Upper lobe of left lung (tissue), 6 donors: ENCODE data around the gene SLC22A1. TPM values are rescaled to one million over a fixed set of nuclear protein-coding genes. Genes with fewer than 3 reads are reported as not detected.

Experiments
- ATAC-seq, 2 donors: fragments of 200-7000 bp; cut with Tn5 transposase; one replicate each; pipeline ENCODE4 v1.9.1; 2022; ENCODE audit warnings: mild to moderate bottlenecking in 2 of 2, moderate library complexity in 2 of 2; ENCODE audit not compliant: low FRiP score in 2 of 2
- DNase-seq, 2 donors: peaks; one replicate each; pipeline ENCODE4 v3.0.0-alpha.2; 2019 to 2020
- H3K27ac ChIP-seq, 4 donors: fragments of 200-600 bp; sonication (generic); one replicate each; pipeline ENCODE4 v1.5.1; 2016 to 2019
- H3K27me3 ChIP-seq, 4 donors: fragments of 200-600 bp; sonication (generic); one replicate each; pipeline ENCODE4 v1.5.1; 2017 to 2019
- H3K36me3 ChIP-seq, 4 donors: fragments of 200-600 bp; sonication (generic); one replicate each; pipeline ENCODE4 v1.5.1; 2016 to 2019
- H3K4me1 ChIP-seq, 4 donors: fragments of 200-600 bp; sonication (generic); one replicate each; pipeline ENCODE4 v1.5.1; 2018 to 2019
- H3K4me3 ChIP-seq, 4 donors: fragments of 200-600 bp; sonication (generic); one replicate each; pipeline ENCODE4 v1.5.1; 2017 to 2019; ENCODE audit warnings: mild to moderate bottlenecking in 2 of 4, moderate library complexity in 1 of 4
- H3K9me3 ChIP-seq, 4 donors: fragments of 200-600 bp; sonication (generic); one replicate each; pipeline ENCODE4 v1.5.1; 2018 to 2019
- CTCF ChIP-seq, 6 experiments: fragments of 450-650 bp in 4 of 6; fragments of 200-600 bp in 2 of 6; sonication (generic) in 2 of 6; IDR thresholded peaks; one replicate each; pipeline ENCODE4 v1.5.1; 2016 to 2019; ENCODE audit warnings: antibody characterized with exemption in 6 of 6
- EP300 ChIP-seq, 4 donors: sonication (generic); formaldehyde crosslinking; IDR thresholded peaks; one replicate each; pipeline ENCODE4 v1.5.1; 2017; ENCODE audit warnings: antibody characterized with exemption in 4 of 4, control low read depth in 2 of 4
- POLR2A ChIP-seq, 4 donors: fragments of 450-650 bp; IDR thresholded peaks; one replicate each; pipeline ENCODE4 v1.5.1; 2016 to 2017; ENCODE audit warnings: antibody characterized with exemption in 4 of 4, mild to moderate bottlenecking in 2 of 4
- POLR2AphosphoS5 ChIP-seq, 2 donors: sonication (generic); formaldehyde crosslinking; IDR thresholded peaks; one replicate each; pipeline ENCODE4 v1.5.1; 2017; ENCODE audit warnings: antibody characterized with exemption in 2 of 2
- WGBS, 2 donors: methylation state at CpG; one replicate each; pipeline ENCODE4 v1.1.5; 2017 to 2018; 5-methylcytosine and 5-hydroxymethylcytosine counted together
- small RNA-seq, 4 donors: library from RNA; depleted of rRNA; stranded (forward); fragments of <200 nt; gene quantifications; one replicate each; pipeline ENCODE3, GENCODE V24; 2016
- total RNA-seq, 6 donors: library from RNA; depleted of rRNA in 4 of 6; stranded (reverse); fragments of >200 nt in 4 of 6; gene quantifications; one replicate each; pipeline versions ENCODE4 v1.1.0 to v1.2.1, GENCODE V29; 2016 to 2021
- donor health status: DM: no; HTN: no; CAD: no; lungs with moderate emphysema.
- donor health status: DM: no; HTN: yes; CAD: no; lungs with severe emphysema.

The SLC22A1 gene
- total RNA-seq, 6 donors from 2014 or later, result 0.67 to 4.2 (median 2.0) TPM

GRCh38 chr6:160204710-160205109, 83.1 kb downstream of the SLC22A1 start:
- TF ChIP-seq CTCF (IDR thresholded peaks at IDR 0.05) (no peak), EP300 (IDR thresholded peaks at IDR 0.05) (no peak), POLR2A (IDR thresholded peaks at IDR 0.05) (no peak), POLR2AphosphoS5 (IDR thresholded peaks at IDR 0.05) (no peak)
- 31 to 77% methylated on average over 1 of the region's 1 CpG for WGBS, 2 donors

GRCh38 chr6:160207618-160208017, 86.0 kb downstream of the SLC22A1 start:
- Histone ChIP-seq H3K4me1 (no peaks in the 10 kb centered on the region), H3K27me3 (no peaks in the 10 kb centered on the region), H3K9me3 (peaks cover 0 to 8% (median 0%) of the 10 kb centered on the region in 4 donors), H3K4me3 (no peak overlapping the region), H3K27ac (no peak overlapping the region), H3K36me3 (no peaks in the 10 kb centered on the region)
- ATAC-seq (no peak), DNase-seq (no peak)
- 76 to 89% methylated on average over 3 of the region's 3 CpGs for WGBS, 2 donors
- TF ChIP-seq EP300 (IDR thresholded peaks at IDR 0.05), result no peak
- no peak for TF ChIP-seq POLR2AphosphoS5 (IDR thresholded peaks at IDR 0.05)
- TF ChIP-seq CTCF (IDR thresholded peaks at IDR 0.05), result no peak
- no peak for TF ChIP-seq POLR2A (IDR thresholded peaks at IDR 0.05)

More at GRCh38 chr6:160204710-160205109, 83.1 kb downstream of the SLC22A1 start:
- Histone ChIP-seq H3K27me3 (no peaks in the 10 kb centered on the region), H3K27ac (no peak overlapping the region), H3K4me3 (no peak overlapping the region), H3K4me1 (no peaks in the 10 kb centered on the region), H3K36me3 (no peaks in the 10 kb centered on the region), H3K9me3 (peaks cover 0 to 8% (median 0%) of the 10 kb centered on the region in 4 donors)
- DNase-seq (no peak), ATAC-seq (no peak)

Small RNAs within 50 kb of the gene (small RNA-seq; reads per million reads assigned to genes)
- 0 reads per million in 4 donors for gene AL645733.1

Other genes starting within 250 kb of the SLC22A1 start
- under 1 TPM in 1 of 6 donors, not detected in 5; 0.03 TPM for gene MAS1, start 230.8 kb upstream of the SLC22A1 start, total RNA-seq
- 100 to 1,000 TPM; 103 to 150 (median 128) TPM for gene IGF2R, start 152.7 kb upstream of the SLC22A1 start, total RNA-seq
- gene SLC22A2, start 137.0 kb downstream of the SLC22A1 start, total RNA-seq, result not detected
- gene SLC22A3, start 226.6 kb downstream of the SLC22A1 start, total RNA-seq, result 10 to 100 TPM; 17.7 to 68.1 (median 44.8) TPM